ENCODE data around the gene ZFR. TPM values are rescaled to one million over a fixed set of nuclear protein-coding genes. Genes with fewer than 3 reads are reported as not detected.
A peak's percentile ranks its signal among the peaks of the same experiment; 100 is the strongest.
"Not testable (repeated sequence)": the region's sequence is repeated elsewhere in the genome, so short reads cannot be mapped to it uniquely, and the experiment has no call there.

Gene ZFR
- total RNA-seq, 2 donors from 2014 or later, result 51.2 to 63.7 TPM

DNA sequence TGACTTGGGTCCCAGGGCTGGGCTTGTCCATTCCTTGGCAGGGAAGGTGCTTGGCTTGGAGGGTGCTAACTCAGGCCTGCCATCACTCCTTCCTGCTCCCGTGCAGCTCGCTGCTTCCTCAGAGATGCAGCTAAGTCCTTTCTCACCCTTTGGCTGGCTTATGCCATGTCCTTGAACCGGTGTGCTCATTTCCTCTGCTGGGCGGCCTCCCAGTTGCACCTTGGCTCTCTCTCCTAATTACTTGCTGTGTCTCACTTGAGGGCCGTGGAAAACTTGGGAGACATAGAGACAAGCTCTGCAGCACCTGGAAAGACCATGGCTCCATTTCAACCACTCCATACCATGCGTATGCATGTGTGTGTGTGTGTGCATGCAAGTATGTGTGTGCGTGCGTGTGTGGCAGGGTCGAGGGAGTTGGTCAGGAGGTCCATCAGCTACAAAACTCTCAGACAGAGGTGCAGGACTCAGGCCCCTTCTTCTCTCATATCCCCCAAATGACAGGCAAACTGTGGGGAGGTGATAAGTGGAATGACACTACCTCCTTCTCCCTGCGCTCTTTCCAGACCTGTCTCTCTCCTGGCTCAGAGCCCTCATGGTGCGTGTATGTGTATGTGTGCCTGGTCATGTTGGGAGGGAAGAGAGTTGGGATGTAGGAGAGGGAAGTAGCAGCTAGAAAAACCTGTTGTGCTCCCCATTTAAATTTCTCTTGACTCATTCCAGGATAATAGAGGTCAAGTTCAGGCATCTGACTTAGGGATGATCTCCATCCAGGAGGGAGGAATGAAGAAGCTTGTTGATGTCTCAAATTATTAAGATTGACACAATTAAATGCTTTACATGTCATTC is 114.2 kb downstream of the ZFR start:
- Mint-ChIP-seq H3K4me3 (no peak overlapping the region), H3K27me3 (no peaks in the 10 kb centered on the region), H3K27ac (no peak overlapping the region), H3K36me3 (ENCODE audit: low read depth) (no peaks in the 10 kb centered on the region), H3K4me1 (peaks cover 2% of the 10 kb centered on the region)
- H3K9me3 ChIP-seq (ENCODE audit: control insufficient read depth, low read length, poor library complexity, severe bottlenecking), result no peaks in the 10 kb centered on the region
- no peak for ATAC-seq
- DNase-seq, result no peak

DNA sequence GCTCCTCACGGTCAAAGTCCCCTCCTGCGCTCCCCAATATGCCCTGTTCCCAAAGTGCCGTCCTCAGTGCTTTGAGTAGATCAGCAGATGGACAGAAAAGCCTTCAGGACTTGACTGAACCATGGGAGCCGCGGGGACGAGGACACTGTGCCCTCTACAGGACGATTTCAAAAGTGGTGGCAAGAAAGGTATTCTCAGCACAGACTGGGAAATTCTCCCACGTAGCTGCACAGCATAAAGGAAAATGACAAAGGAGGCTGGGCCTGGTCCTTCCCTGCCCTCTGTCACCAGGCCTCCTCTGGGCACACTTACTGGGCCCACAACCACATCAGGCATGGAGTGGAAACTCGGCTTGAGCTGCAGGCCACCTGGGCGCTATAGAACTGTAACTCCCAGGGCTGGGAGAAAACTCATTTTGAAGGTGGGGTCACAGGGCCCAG is 115.1 kb downstream of the ZFR start:
- H3K27ac Mint-ChIP-seq, result peak overlapping the region; percentile 77
- no peaks in the 10 kb centered on the region for H3K27me3 Mint-ChIP-seq
- DNase-seq, result peak in 2 of 3 donors; percentile 26 to 34

DNA sequence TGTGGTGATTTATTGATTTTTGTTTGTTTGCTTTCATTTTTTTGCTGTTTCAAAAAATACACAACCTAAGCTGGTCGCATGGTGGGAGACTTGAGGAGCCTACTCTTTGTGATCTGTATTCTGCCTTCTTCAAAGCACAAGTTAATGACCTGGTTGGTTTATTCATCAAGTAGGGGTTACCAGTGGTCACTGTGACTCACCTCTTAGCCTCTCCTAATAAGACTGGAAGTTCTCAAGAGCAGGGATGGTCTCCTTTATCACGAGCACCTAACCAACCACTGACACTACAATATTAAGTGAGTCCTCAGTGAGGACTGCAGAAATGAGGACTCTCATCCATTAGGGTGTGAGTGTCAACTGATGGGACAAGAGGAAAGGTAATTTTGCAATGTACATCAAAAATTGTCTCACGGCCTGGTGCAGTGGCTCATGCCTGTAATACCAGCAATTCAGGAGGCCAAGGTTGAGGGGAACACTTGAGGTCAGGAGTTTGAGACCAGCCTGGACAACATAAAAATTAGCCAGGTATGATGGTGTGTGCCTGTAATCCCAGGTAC is 118.2 kb downstream of the ZFR start:
- Mint-ChIP-seq H3K4me3 (no peak overlapping the region), H3K36me3 (ENCODE audit: low read depth) (no peaks in the 10 kb centered on the region), H3K27ac (no peak overlapping the region), H3K27me3 (no peaks in the 10 kb centered on the region), H3K4me1 (peaks cover 2% of the 10 kb centered on the region)
- no peak for ATAC-seq
- no peak for DNase-seq
- H3K9me3 ChIP-seq (ENCODE audit: control insufficient read depth, low read length, poor library complexity, severe bottlenecking), result no peaks in the 10 kb centered on the region

More for the DNA sequence above, 115.1 kb downstream of the ZFR start:
- no peaks in the 10 kb centered on the region for H3K9me3 ChIP-seq (ENCODE audit: control insufficient read depth, low read length, poor library complexity, severe bottlenecking)
- ATAC-seq, result peak; percentile 88
- Mint-ChIP-seq H3K36me3 (ENCODE audit: low read depth) (no peaks in the 10 kb centered on the region), H3K4me1 (peaks cover 2% of the 10 kb centered on the region), H3K4me3 (no peak overlapping the region)

DNA sequence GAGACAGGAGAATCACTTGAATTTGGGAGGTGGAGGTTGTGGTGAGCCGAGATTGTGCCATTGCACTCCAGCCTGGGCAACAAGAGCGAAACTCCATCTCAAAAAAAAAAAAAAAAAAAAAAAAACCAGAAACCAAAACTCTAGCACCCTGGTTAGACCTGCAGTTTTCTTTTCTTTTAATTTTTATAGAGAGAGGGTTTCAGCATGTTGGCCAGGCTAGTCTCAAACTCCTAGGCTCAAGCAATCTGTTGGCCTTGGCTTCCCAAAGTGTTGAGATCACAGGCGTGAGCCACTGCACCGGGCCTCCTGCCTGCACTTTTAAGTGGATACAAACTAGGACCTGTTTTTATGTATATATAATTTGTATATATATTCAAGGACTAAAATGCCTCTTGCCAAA is 118.9 kb downstream of the ZFR start:
- H3K4me1 Mint-ChIP-seq, result peaks cover 2% of the 10 kb centered on the region
- DNase-seq (no peak), ATAC-seq (no peak)
- H3K27ac Mint-ChIP-seq, result no peak overlapping the region
- H3K9me3 ChIP-seq (ENCODE audit: control insufficient read depth, low read length, poor library complexity, severe bottlenecking), result no peaks in the 10 kb centered on the region
- H3K27me3 Mint-ChIP-seq, result no peaks in the 10 kb centered on the region
- H3K4me3 Mint-ChIP-seq, result no peak overlapping the region
- no peaks in the 10 kb centered on the region for H3K36me3 Mint-ChIP-seq (ENCODE audit: low read depth)

GRCh38 chr5:32325062-32325461 is 119.5 kb downstream of the ZFR start:
- DNase-seq (no peak), ATAC-seq (no peak)
- H3K36me3 Mint-ChIP-seq (ENCODE audit: low read depth), result no peaks in the 10 kb centered on the region
- H3K9me3 ChIP-seq (ENCODE audit: control insufficient read depth, low read length, poor library complexity, severe bottlenecking), result no peaks in the 10 kb centered on the region
- no peak overlapping the region for H3K4me3 Mint-ChIP-seq
- no peaks in the 10 kb centered on the region for H3K27me3 Mint-ChIP-seq
- peaks cover 2% of the 10 kb centered on the region for H3K4me1 Mint-ChIP-seq
- H3K27ac Mint-ChIP-seq, result no peak overlapping the region

DNA sequence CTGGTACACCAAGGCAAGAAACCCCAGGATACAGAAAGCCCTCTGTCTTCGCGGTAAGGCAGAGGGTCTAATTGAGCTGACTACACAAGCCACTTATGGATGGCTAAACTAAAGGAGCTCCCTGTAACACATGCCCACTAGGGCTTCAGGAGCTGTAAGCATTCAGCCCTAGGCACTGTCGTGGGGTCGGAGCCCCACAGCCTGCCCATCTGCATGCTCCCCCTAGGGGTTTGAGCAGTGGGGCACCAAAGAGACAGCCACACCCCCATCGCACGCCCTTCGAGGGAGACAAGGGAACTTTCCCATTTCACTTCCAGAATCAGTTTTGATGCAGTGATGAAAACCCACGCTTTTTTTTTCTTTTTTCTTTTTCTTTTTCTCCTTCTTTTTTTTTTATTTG is 120.8 kb downstream of the ZFR start:
- no peaks in the 10 kb centered on the region for H3K9me3 ChIP-seq (ENCODE audit: control insufficient read depth, low read length, poor library complexity, severe bottlenecking)
- H3K4me1 Mint-ChIP-seq, result no peaks in the 10 kb centered on the region
- H3K27ac Mint-ChIP-seq, result no peak overlapping the region
- no peak overlapping the region for H3K4me3 Mint-ChIP-seq
- DNase-seq (no peak), ATAC-seq (no peak)
- no peaks in the 10 kb centered on the region for H3K27me3 Mint-ChIP-seq
- H3K36me3 Mint-ChIP-seq (ENCODE audit: low read depth), result no peaks in the 10 kb centered on the region

GRCh38 chr5:32322882-32323281 is 121.7 kb downstream of the ZFR start:
- no peak for ATAC-seq
- Mint-ChIP-seq H3K27me3 (no peaks in the 10 kb centered on the region), H3K4me1 (no peaks in the 10 kb centered on the region), H3K27ac (no peak overlapping the region), H3K36me3 (ENCODE audit: low read depth) (no peaks in the 10 kb centered on the region), H3K4me3 (no peak overlapping the region)
- H3K9me3 ChIP-seq (ENCODE audit: control insufficient read depth, low read length, poor library complexity, severe bottlenecking), result no peaks in the 10 kb centered on the region
- DNase-seq, result no peak

GRCh38 chr5:32321787-32322186 is 122.8 kb downstream of the ZFR start:
- H3K27ac Mint-ChIP-seq; H3K36me3 Mint-ChIP-seq (ENCODE audit: low read depth); ATAC-seq; H3K9me3 ChIP-seq (ENCODE audit: control insufficient read depth, low read length, poor library complexity, severe bottlenecking); DNase-seq; H3K4me3 Mint-ChIP-seq; H3K27me3 Mint-ChIP-seq; H3K4me1 Mint-ChIP-seq: not testable (repeated sequence)

- no peaks in the 10 kb centered on the region for H3K4me1 Mint-ChIP-seq
- ATAC-seq (no peak), DNase-seq (no peak)
- H3K27me3 Mint-ChIP-seq, result no peaks in the 10 kb centered on the region
- H3K4me3 Mint-ChIP-seq, result no peak overlapping the region
- H3K9me3 ChIP-seq (ENCODE audit: control insufficient read depth, low read length, poor library complexity, severe bottlenecking), result no peaks in the 10 kb centered on the region
- H3K27ac Mint-ChIP-seq, result no peak overlapping the region
- no peaks in the 10 kb centered on the region for H3K36me3 Mint-ChIP-seq (ENCODE audit: low read depth)
Observed at GRCh38 chr5:32320576-32320975, 124.0 kb downstream of the ZFR start.

DNA sequence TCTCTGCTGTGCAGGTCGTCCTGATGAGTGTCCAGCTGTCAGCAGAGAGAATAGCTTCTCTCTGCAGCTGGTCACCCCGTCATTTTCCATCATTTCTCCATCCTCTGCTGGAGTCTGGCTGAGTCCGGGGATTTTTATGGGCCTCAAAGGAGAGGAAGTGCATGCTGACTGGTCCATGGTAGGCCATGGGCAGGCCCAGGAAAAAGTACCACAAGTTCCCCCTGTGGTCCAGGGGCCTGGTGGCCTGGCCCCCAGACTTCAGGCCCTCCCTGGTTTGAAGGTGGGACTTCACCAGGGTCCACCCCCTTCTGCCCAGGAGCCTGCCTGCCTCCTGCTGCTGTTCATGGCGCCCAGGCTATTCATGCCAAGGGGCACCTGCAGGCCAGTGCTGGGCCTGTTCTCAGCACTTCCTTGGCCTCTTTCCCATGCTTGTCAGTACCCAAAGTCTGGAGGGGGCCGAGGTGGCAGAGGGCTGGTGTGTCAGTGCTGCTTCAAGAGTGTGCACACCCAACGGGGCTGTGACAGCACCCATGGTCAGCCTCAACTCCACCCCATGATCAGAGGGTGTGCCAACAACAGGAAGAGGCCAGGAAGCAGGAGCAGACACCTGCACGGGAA is 124.5 kb downstream of the ZFR start:
- no peaks in the 10 kb centered on the region for H3K9me3 ChIP-seq (ENCODE audit: control insufficient read depth, low read length, poor library complexity, severe bottlenecking)
- no peaks in the 10 kb centered on the region for H3K36me3 Mint-ChIP-seq (ENCODE audit: low read depth)
- no peak overlapping the region for H3K4me3 Mint-ChIP-seq
- ATAC-seq (no peak), DNase-seq (no peak)
- H3K27ac Mint-ChIP-seq, result no peak overlapping the region
- no peaks in the 10 kb centered on the region for H3K27me3 Mint-ChIP-seq
- no peaks in the 10 kb centered on the region for H3K4me1 Mint-ChIP-seq

- no peaks in the 10 kb centered on the region for H3K36me3 Mint-ChIP-seq (ENCODE audit: low read depth)
- peak overlapping the region; percentile 24 for H3K27ac Mint-ChIP-seq
- H3K27me3 Mint-ChIP-seq, result no peaks in the 10 kb centered on the region
- no peak overlapping the region for H3K4me3 Mint-ChIP-seq
- no peaks in the 10 kb centered on the region for H3K4me1 Mint-ChIP-seq
- ATAC-seq, result no peak
- no peaks in the 10 kb centered on the region for H3K9me3 ChIP-seq (ENCODE audit: control insufficient read depth, low read length, poor library complexity, severe bottlenecking)
- DNase-seq, result no peak
Observed at GRCh38 chr5:32319392-32319791, 125.1 kb downstream of the ZFR start.

DNA sequence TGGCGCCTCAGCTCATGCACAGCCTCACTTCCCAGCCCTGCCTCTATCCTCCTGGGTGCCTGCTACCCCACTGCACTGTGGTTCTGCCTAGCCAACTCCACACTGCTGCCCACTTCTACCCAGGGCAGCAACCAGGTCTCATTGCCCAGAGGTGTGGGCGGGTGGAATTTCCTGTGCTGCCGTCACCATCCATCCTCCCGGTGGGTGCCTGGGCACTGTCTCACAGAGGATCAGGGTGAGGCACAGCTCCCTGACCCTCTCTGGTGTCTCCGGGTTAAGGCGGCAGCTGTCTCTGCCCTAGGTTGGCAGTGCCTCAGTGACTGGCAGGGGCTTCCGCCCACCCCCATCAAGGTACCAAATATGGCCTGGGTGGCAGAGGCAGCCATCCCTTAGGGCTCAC is 127.5 kb downstream of the ZFR start:
- Mint-ChIP-seq H3K36me3 (ENCODE audit: low read depth) (no peaks in the 10 kb centered on the region), H3K4me3 (no peak overlapping the region), H3K27ac (no peak overlapping the region), H3K27me3 (no peaks in the 10 kb centered on the region), H3K4me1 (peaks cover 1% of the 10 kb centered on the region)
- no peaks in the 10 kb centered on the region for H3K9me3 ChIP-seq (ENCODE audit: control insufficient read depth, low read length, poor library complexity, severe bottlenecking)
- ATAC-seq (no peak), DNase-seq (no peak)

- Mint-ChIP-seq H3K36me3 (ENCODE audit: low read depth) (peaks cover 2% of the 10 kb centered on the region), H3K4me1 (peaks cover 8% of the 10 kb centered on the region), H3K27me3 (no peaks in the 10 kb centered on the region), H3K4me3 (no peak overlapping the region), H3K27ac (peak overlapping the region; percentile 57)
- no peaks in the 10 kb centered on the region for H3K9me3 ChIP-seq (ENCODE audit: control insufficient read depth, low read length, poor library complexity, severe bottlenecking)
- DNase-seq (no peak), ATAC-seq (no peak)
Observed at GRCh38 chr5:32315221-32316014, 129.1 kb downstream of the ZFR start.
